ENCODE data around the gene POLD1.

GRCh38 chr19:50378863-50379236 lies 5.3 kb upstream of the POLD1 start:
- TF ChIP-seq CTCF (IDR thresholded peaks at IDR 0.05) (no peak), POLR2A (IDR thresholded peaks at IDR 0.05) (no peak)
